NCI-H460 (cell line): ENCODE data around the gene PARD3. TPM values are rescaled to one million over a fixed set of nuclear protein-coding genes. Genes with fewer than 3 reads are reported as not detected.
A peak's percentile ranks its signal among the peaks of the same experiment; 100 is the strongest.
"Not testable (repeated sequence)": the region's sequence is repeated elsewhere in the genome, so short reads cannot be mapped to it uniquely, and the experiment has no call there.

ENCODE experiments used
- DNase-seq: peaks from one replicate; pipeline ENCODE4 v3.0.0-alpha.2; 2016; ENCODE audit warnings: low read depth; ENCODE audit errors: extremely low read depth
- total RNA-seq: library from RNA; depleted of rRNA; stranded (reverse); fragments of >200 nt; shearing (Covaris generic); gene quantifications from 2 replicates; pipeline ENCODE4 v1.2.3, GENCODE V29; 2014

PARD3 gene
- total RNA-seq, 1 experiment from 2014 or later, result 75.1 TPM

DNA sequence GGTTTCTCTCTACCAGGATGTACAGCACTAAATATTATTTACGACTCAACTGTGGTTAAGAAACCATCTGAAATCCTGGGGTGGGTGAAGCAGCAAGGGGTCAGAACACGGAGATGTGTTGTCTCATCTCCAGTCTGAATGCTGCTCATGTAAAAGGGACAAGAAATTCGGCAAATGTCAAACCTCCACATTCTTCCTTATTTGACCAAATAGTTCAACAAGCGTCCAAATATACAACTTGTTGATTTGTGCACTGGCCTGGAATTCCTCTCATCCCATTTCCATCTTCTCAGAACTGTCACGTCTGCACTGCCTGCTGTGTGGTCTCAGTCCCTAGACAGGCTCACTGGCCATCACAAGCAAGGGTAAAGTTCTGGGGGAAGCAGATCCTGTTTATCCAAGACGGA is 520.0 kb downstream of the PARD3 start:
- DNase-seq, result no peak

DNA sequence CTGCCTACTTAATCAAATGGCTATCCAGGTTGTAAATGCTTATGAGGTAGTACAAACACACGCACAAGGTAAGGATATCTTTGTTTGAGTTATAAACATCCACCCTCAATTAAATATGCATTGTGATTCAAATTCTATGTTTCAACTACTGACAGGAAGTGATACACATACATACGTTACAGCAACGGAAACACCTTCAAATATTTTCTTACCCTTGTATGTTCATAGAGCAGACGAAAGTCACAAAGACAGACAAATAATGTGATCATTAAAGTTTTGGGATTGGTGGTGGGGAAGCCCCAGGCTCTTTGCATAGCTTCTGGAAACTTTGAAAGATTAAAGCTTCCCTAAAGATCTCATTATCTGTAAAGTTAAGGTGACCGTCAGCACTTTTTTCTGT is 521.0 kb downstream of the PARD3 start:
- no peak for DNase-seq

- no peak for DNase-seq
Measured at GRCh38 chr10:34292675-34293074, 522.4 kb downstream of the PARD3 start.

DNA sequence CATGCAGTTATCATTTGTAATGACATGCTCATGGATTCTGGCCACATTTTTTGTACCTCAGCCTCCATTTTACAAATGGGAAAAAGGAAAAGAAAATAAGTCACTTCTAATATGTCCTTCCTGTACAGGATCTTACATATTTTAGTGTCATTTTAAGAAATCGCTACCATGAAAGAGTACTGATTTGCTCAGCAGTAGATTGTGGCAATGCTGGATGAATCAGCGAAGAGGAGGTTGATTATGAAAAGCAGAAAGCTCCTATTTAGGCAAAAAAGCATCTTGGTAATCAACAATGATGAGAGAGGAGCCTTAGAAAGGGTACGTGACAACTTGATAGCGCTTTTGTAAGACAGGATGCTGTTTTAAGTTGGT is 522.9 kb downstream of the PARD3 start:
- no peak for DNase-seq

DNA sequence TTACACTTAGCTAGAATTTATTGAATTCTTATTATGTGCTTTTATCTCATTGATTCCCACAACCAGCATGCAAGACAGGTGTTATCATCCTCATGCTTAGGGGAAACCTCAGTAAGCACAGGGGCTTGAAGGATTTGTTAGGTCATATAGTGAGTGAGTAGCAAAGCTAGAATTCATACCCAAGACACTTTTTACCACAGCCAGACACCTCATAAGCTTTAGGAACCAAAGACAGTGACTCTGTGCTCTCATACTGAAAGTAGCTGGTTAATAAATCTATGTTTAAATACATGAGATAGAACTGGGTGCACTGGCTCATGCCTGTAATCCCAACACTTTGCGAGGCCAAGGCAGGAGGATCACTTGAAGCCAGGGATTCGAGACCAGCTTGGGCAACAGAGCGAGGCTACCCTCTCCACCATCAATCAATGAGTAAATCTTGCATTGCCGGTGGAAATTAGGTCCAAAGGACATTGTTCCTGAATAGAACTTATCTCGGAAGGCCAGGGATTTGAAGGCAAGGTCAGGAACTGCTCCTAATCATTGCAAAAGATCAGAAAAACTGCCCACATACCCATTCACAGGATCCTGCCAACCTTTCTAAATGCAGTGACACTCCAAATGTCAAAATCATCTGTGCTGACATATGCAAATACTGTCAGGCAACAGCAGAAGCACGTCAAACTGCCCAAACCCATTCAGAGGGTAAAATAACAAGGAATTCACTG is 523.5 kb downstream of the PARD3 start:
- DNase-seq, result no peak

- no peak for DNase-seq
Measured at GRCh38 chr10:34290412-34291081, 524.5 kb downstream of the PARD3 start.

- DNase-seq, result no peak
Measured at GRCh38 chr10:34288634-34289033, 526.5 kb downstream of the PARD3 start.

GRCh38 chr10:34286136-34286739 is 528.9 kb downstream of the PARD3 start:
- DNase-seq, result peak; percentile 40

GRCh38 chr10:34281661-34282582 is 533.2 kb downstream of the PARD3 start:
- no peak for DNase-seq

- DNase-seq, result peak; percentile 32
Measured at GRCh38 chr10:34280599-34281374, 534.3 kb downstream of the PARD3 start.

DNA sequence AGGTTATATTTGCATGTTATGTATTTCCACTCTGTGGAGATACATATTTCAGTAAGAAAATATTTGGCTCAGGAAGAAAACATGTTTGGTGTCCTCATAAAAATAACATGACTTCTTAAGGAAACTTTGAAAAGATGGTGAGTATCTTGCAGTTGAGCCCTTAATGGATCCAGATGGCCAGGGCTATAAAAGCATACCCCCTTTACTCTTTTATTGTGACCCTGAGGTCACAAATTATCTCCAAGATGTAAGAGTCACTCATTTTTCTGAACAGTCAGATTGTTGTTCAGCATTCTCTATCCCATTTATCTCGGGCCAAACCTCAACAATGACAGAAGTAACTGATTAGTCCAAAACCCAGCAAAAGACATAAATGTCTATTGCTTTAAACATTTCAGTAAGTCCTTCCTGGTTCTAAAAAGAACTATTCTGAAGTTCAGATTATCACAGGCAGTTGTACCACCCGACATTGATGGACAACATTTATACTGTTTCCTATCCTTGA is 539.4 kb downstream of the PARD3 start:
- no peak for DNase-seq

DNA sequence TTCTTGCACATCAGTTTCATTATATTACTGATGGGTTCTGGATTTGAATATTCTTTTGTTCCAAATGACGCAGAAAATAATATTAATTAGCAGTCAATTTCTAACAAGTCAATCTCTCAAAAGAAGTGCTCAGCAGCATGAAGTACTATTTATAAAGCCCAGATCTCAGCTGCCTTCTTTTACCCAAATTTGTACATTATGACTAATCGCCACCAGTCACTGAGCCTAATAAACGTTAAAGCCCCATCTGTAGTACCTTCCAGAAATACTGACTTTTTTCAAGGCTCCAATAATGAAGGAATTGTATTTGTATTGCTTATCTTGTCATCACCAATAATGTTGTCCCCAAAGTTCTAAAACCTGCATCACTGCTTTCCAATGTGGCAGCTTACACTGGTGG is 540.2 kb downstream of the PARD3 start:
- no peak for DNase-seq

DNA sequence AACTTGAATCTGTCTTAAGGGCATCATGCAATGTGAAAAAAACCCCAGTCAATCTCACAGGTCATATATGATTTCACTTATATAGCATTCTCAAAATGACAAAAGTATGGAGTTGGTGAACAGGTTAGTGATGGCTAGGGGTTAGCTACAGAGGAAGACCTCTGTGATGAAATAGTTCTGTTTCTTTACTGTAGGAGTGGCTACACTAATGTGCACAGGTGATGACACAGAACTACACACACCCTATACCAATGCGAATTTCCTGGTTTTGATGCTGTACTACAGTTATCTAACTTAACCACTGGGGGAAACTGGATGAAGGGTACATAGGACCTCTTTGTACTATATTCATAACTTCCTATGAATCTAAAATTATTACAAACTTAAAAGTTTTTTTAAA is 541.8 kb downstream of the PARD3 start:
- DNase-seq, result no peak

DNA sequence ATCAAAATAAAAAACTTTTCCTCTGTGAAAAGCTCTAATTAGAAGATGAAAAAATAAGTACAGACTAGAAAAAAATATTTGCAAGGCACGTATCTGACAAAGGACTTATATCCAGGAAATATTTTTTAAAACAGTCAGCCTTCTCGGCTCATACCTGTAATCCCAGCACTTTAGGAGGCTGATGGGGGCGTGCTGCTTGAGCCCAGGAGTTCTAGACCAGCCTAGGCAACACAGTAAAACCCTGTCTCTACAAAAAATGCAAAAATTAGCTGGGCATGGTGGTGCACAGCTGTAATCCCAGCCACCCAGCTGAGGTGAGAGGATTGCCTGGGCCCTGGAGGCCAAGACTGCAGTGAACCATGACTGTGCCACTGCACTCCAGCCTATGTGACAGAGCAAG is 542.8 kb downstream of the PARD3 start:
- no peak for DNase-seq

GRCh38 chr10:34268410-34268809 is 546.7 kb downstream of the PARD3 start:
- not testable (repeated sequence) for DNase-seq

GRCh38 chr10:34262985-34263384 is 552.1 kb downstream of the PARD3 start:
- DNase-seq, result no peak

- no peak for DNase-seq
Measured at GRCh38 chr10:34260904-34261303, 554.2 kb downstream of the PARD3 start.

GRCh38 chr10:34256216-34256615 is 558.9 kb downstream of the PARD3 start:
- no peak for DNase-seq

- no peak for DNase-seq
Measured at GRCh38 chr10:34255035-34255434, 560.1 kb downstream of the PARD3 start.

GRCh38 chr10:34254596-34254995 is 560.5 kb downstream of the PARD3 start:
- no peak for DNase-seq
